Activated CD4-positive, alpha-beta T cell treated with anti-CD3 and anti-CD28 coated beads, Interleukin-2, amount 50 U/mL, for 4 hours (primary cell): Measurements from ENCODE around the gene TRUB2.

Experiments
- DNase-seq, 2 experiments: peaks; one replicate each; pipeline ENCODE4 v3.0.0-alpha.2; 2020

Gene TRUB2

GRCh38 chr9:128322404-128323211 lies at the start of gene TRUB2, which contains the start of gene COQ4:
TSS of gene TRUB2 (minus strand) at chr9:128322447. CDS start at chr9:128322408, 39 bp downstream.
TSS of gene COQ4 (plus strand) at chr9:128322839. CDS start at chr9:128322859, 20 bp downstream.
- peak; percentile 88 to 90 for DNase-seq

- no peak for DNase-seq
Measured at GRCh38 chr9:128371630-128372117, 49.4 kb upstream of the TRUB2 start.

- peak; percentile 94 for DNase-seq
Measured at GRCh38 chr9:128370752-128371629, 48.7 kb upstream of the TRUB2 start, which contains the start of gene URM1. TSS of gene URM1 (plus strand) at chr9:128371374. CDS start at chr9:128371381, 7 bp downstream.

GRCh38 chr9:128370367-128370751 lies 48.1 kb upstream of the TRUB2 start:
- no peak for DNase-seq

- no peak for DNase-seq
Measured at GRCh38 chr9:128369024-128369706, 46.9 kb upstream of the TRUB2 start.

GRCh38 chr9:128365525-128365924 lies 43.3 kb upstream of the TRUB2 start:
- DNase-seq: no peak

- DNase-seq: no peak
Measured at GRCh38 chr9:128362774-128363173, 40.5 kb upstream of the TRUB2 start.

- DNase-seq: peak; percentile 56 to 59
Measured at GRCh38 chr9:128361986-128362646, 39.9 kb upstream of the TRUB2 start.

GRCh38 chr9:128361296-128361985 lies 39.2 kb upstream of the TRUB2 start:
- DNase-seq: no peak

GRCh38 chr9:128360826-128361225 lies 38.6 kb upstream of the TRUB2 start:
- no peak for DNase-seq

GRCh38 chr9:128358861-128359260 lies 36.6 kb upstream of the TRUB2 start:
- no peak for DNase-seq

- no peak for DNase-seq
Measured at GRCh38 chr9:128358090-128358489, 35.8 kb upstream of the TRUB2 start.

GRCh38 chr9:128355451-128355850 lies 33.2 kb upstream of the TRUB2 start:
- DNase-seq: no peak

GRCh38 chr9:128349772-128350171 lies 27.5 kb upstream of the TRUB2 start:
- no peak for DNase-seq

GRCh38 chr9:128349125-128349524 lies 26.9 kb upstream of the TRUB2 start:
- DNase-seq: no peak

GRCh38 chr9:128344931-128345605 lies 22.8 kb upstream of the TRUB2 start:
- no peak for DNase-seq

- DNase-seq: no peak
Measured at GRCh38 chr9:128343855-128344254, 21.6 kb upstream of the TRUB2 start.

- no peak for DNase-seq
Measured at GRCh38 chr9:128342971-128343680, 20.9 kb upstream of the TRUB2 start.

- DNase-seq: peak; percentile 60 to 63
Measured at GRCh38 chr9:128341435-128341849, 19.2 kb upstream of the TRUB2 start.
